Transverse colon (tissue), 4 donors: ENCODE measurements around the gene INPP5J. TPM values are rescaled to one million over a fixed set of nuclear protein-coding genes. Genes with fewer than 3 reads are reported as not detected.

Source experiments
- DNase-seq: peaks from one replicate; pipeline ENCODE4 v3.0.0-alpha.2; 2019
- H3K27ac ChIP-seq, 4 donors: fragments of 200-600 bp; sonication (generic); 2 replicates each; pipeline ENCODE4 v1.5.1; 2016 to 2018; ENCODE audit warnings: inconsistent platforms in 4 of 4
- H3K27me3 ChIP-seq: fragments of 200-600 bp; sonication (generic); 2 replicates; pipeline ENCODE4 v1.5.1; 2017; ENCODE audit warnings: inconsistent platforms
- H3K36me3 ChIP-seq, 4 donors: fragments of 200-600 bp; sonication (generic); 2 replicates each; pipeline ENCODE4 v1.5.1; 2017 to 2019; ENCODE audit warnings: inconsistent platforms in 4 of 4
- H3K4me1 ChIP-seq, 4 donors: fragments of 200-600 bp; sonication (generic); 2 replicates each; pipeline ENCODE4 v1.5.1; 2017 to 2020; ENCODE audit warnings: inconsistent platforms in 4 of 4
- H3K4me3 ChIP-seq, 4 donors: fragments of 200-600 bp; sonication (generic); 1 replicate in 1 of 4; 2 replicates in 3 of 4; pipeline versions ENCODE4 v1.5.1 to v1.6.1; 2017 to 2019; ENCODE audit warnings: inconsistent platforms in 4 of 4
- H3K9me3 ChIP-seq, 2 donors: fragments of 200-600 bp; sonication (generic); 2 replicates each; pipeline ENCODE4 v1.5.1; 2017 to 2019; ENCODE audit warnings: inconsistent platforms in 2 of 2
- CTCF ChIP-seq, 5 experiments: fragments of 200-600 bp in 3 of 5; fragments of 450-650 bp in 2 of 5; sonication (generic) in 3 of 5; IDR thresholded peaks; 1 replicate in 2 of 5; 2 replicates in 3 of 5; pipeline ENCODE4 v1.5.1; 2016 to 2017; ENCODE audit warnings: antibody characterized with exemption in 5 of 5, inconsistent platforms in 3 of 5, mild to moderate bottlenecking in 2 of 5, moderate library complexity in 1 of 5
- EP300 ChIP-seq: sonication (generic); formaldehyde crosslinking; IDR thresholded peaks from one replicate; pipeline ENCODE4 v1.6.1; 2017; ENCODE audit warnings: antibody characterized with exemption, low read depth
- POLR2A ChIP-seq: fragments of 450-650 bp; IDR thresholded peaks from one replicate; pipeline ENCODE4 v1.6.1; 2016; ENCODE audit warnings: antibody characterized with exemption, mild to moderate bottlenecking, moderate library complexity
- POLR2AphosphoS5 ChIP-seq, 3 donors: sonication (generic); formaldehyde crosslinking; IDR thresholded peaks; one replicate each; pipeline ENCODE4 v1.6.1; 2016; ENCODE audit warnings: antibody characterized with exemption in 3 of 3
- WGBS, 2 donors: methylation state at CpG; one replicate each; pipeline ENCODE4 v1.1.5; 2018; ENCODE audit warnings: low coverage in 1 of 2; 5-methylcytosine and 5-hydroxymethylcytosine counted together
- in situ Hi-C, 4 donors: fragments of 200-750 bp; cut with MboI; loops; one replicate each; pipeline versions ENCODE4 v1.15.0 to v1.15.1; 2017; ENCODE audit warnings: low sequenced_read_pairs in 3 of 4, low pct_ligation_motif_present in 1 of 4, low pct_unique_long_range_greater_than_20kb in 1 of 4
- intact Hi-C: fragments of 100-400 bp; cut with DNase I; formaldehyde crosslinking; loops from one replicate; pipeline ENCODE4 v1.15.1; 2023; ENCODE audit warnings: low total_unique reads
- total RNA-seq, 4 donors: library from RNA; depleted of rRNA; stranded (reverse); fragments of >200 nt; gene quantifications; one replicate each; pipeline ENCODE4 v1.1.0, GENCODE V29; 2016

INPP5J gene
- total RNA-seq, 4 donors from 2014 or later, result 22.4 to 51.2 (median 30.8) TPM

DNA sequence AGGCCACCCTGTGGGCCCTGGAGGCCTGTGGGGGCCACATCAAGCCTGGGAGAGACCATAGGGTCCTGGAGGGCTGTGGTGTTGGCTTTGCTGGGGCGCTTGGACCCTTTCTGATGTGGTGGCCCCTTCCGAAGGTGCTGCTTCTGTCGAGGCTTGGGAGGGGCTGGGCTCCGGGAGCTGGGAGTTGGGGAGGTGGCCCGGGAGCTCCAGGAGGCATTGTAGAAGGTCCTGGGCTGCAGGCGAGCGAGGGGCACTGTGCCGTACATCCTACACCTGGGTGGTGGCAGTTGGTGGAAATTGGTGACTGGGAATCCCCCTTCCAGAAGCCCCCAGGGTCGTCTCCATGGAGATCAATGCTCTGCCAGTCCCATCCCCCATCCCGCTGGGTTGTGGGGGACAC is 15.0 kb downstream of the INPP5J start:
- intact Hi-C loops, result no loop called here
- no peak for TF ChIP-seq EP300
- H3K4me3 ChIP-seq, result no peak overlapping the region
- no peak for DNase-seq
- no peaks in the 10 kb centered on the region for H3K4me1 ChIP-seq
- no peak overlapping the region for H3K27ac ChIP-seq
- H3K27me3 ChIP-seq, result peaks cover 3% of the 10 kb centered on the region
- 70% methylated on average over 10 of the region's 10 CpGs; no CpG with 5 or more reads in 1 of the 2 donors for WGBS, 2 donors
- in situ Hi-C loops, result no loop called here
- no peaks in the 10 kb centered on the region for H3K36me3 ChIP-seq
- no peaks in the 10 kb centered on the region for H3K9me3 ChIP-seq

DNA sequence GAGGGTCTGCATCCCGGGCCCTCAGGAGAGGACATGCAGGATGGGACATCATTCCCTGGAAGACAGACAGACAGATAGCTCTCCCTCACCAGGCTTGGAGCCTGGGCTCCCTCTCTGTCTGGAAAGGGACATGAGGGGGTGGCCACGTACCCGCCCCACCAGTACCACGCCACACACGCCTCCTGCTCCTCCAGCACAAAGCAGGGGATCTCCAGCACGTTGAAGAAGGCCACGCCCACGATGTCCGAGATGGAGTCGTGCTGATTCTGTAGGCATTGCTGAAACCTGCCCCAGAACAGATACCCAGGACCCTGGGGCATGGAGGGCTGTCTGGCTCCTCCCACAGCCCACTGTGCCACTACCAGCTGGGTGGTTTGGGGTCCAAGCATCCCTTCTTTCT is 15.4 kb downstream of the INPP5J start:
- in situ Hi-C loops, result no loop called here
- no peak overlapping the region for H3K4me3 ChIP-seq
- TF ChIP-seq POLR2AphosphoS5 (IDR thresholded peaks at IDR 0.05), result no peak
- no peak for TF ChIP-seq EP300
- TF ChIP-seq CTCF (IDR thresholded peaks at IDR 0.05), result no peak
- no peak for TF ChIP-seq POLR2A
- no peaks in the 10 kb centered on the region for H3K4me1 ChIP-seq
- no peak overlapping the region for H3K27ac ChIP-seq
- no peak for DNase-seq
- H3K36me3 ChIP-seq, result no peaks in the 10 kb centered on the region
- intact Hi-C loops, result no loop called here
- WGBS, 2 donors, result 69% methylated on average over 10 of the region's 10 CpGs; no CpG with 5 or more reads in 1 of the 2 donors
- peaks cover 3% of the 10 kb centered on the region for H3K27me3 ChIP-seq
- no peaks in the 10 kb centered on the region for H3K9me3 ChIP-seq

GRCh38 chr22:31139066-31139465 is 16.3 kb downstream of the INPP5J start:
- H3K4me3 ChIP-seq, result no peak overlapping the region
- H3K4me1 ChIP-seq, result no peaks in the 10 kb centered on the region
- TF ChIP-seq EP300 (no peak), POLR2A (no peak), CTCF (IDR thresholded peaks at IDR 0.05) (no peak), POLR2AphosphoS5 (IDR thresholded peaks at IDR 0.05) (no peak)
- H3K9me3 ChIP-seq, result no peaks in the 10 kb centered on the region
- intact Hi-C loops, result no loop called here
- H3K36me3 ChIP-seq, result no peaks in the 10 kb centered on the region
- no peak for DNase-seq
- WGBS, 2 donors, result 30 to 58% methylated on average over 2 to 3 of the region's 3 CpGs
- H3K27ac ChIP-seq, result no peak overlapping the region
- in situ Hi-C loops, result no loop called here
- peaks cover 3% of the 10 kb centered on the region for H3K27me3 ChIP-seq

- WGBS, 2 donors, result 65% methylated on average over 23 of the region's 24 CpGs; no CpG with 5 or more reads in 1 of the 2 donors
- intact Hi-C loops (no loop called here), in situ Hi-C loops (no loop called here)
- DNase-seq, result no peak
- Histone ChIP-seq H3K4me1 (no peaks in the 10 kb centered on the region), H3K9me3 (no peaks in the 10 kb centered on the region), H3K36me3 (no peaks in the 10 kb centered on the region), H3K27me3 (peaks cover 3% of the 10 kb centered on the region), H3K27ac (no peak within 1 kb of the TSS), H3K4me3 (no peak within 1 kb of the TSS)
- no peak for TF ChIP-seq EP300
- TF ChIP-seq CTCF (IDR thresholded peaks at IDR 0.05), result no peak
- TF ChIP-seq POLR2A, result no peak
These were observed 17.3 kb downstream of the INPP5J start, which contains the start of gene PLA2G3 for GRCh38 chr22:31139866-31140716. TSS of gene PLA2G3 (minus strand) at chr22:31140508. CDS start at chr22:31140354, 154 bp downstream.
